Measurements from ENCODE around the gene TSPO.

TSPO gene

DNA sequence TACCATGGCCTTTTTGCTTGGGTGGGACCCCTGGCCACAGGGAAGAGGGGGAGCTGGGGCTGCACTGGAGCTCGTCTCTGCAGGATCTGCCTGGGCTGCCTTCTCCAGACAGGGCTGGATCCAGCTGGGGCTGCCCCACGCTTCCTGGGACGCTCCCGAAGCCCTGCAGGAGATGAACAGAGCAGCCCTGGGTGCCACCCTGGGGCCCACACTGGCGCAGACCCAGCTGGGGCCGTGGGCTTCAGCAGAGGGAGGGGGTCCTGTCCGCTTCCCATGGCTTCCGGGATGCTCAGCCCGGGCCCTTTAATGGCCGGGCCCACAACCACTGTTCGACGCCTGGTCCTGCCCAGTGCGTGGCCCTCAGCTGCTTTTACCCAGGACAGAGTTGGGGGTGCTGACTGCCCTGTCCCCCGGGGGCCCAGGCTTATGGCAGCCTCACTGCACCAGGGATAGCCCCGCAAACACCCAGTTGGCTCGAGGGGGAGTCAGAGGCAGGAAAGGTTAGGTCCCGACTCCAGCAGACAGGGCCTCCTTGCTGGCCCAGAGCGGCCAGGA lies 12.0 kb downstream of the TSPO start:
- Histone ChIP-seq H3K9ac (ENCODE audit: low read depth, low read length) (no peak overlapping the region), H3K9me3 (replicated peaks; ENCODE audit: low read length) (no peaks in the 10 kb centered on the region), H3K4me2 (ENCODE audit: low read length) (no peak overlapping the region), H3K4me1 (ENCODE audit: control insufficient read depth, insufficient read depth, low read length) (peaks cover 5% of the 10 kb centered on the region), H3K36me3 (ENCODE audit: insufficient read depth, low read length) (peaks cover 54% of the 10 kb centered on the region), H3K27me3 (ENCODE audit: control insufficient read depth, insufficient read depth, low read length) (no peaks in the 10 kb centered on the region), H3K4me3 (ENCODE audit: low read length) (no peak overlapping the region)

DNA sequence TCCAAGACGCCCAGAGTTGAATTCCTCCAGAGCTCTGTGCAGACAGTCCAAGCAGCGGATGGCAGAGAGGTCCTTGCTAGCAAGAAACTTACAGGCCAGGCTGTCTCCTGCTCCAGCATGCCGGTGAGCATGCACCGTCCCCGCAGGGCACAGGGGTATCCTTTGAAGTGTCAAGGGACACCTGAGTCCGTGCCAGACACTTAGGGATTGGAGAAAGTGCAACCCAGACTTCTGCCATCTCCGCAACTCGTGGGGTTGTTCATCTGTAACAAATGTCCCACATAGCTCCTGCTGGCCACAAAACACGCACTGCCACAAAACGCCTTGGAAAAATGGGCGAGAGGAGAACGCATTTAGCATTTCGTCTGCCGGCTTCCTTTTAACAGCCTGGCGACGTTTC lies 13.3 kb downstream of the TSPO start:
- Histone ChIP-seq H3K36me3 (ENCODE audit: insufficient read depth, low read length) (peaks cover 42% of the 10 kb centered on the region), H3K4me1 (ENCODE audit: control insufficient read depth, insufficient read depth, low read length) (peaks cover 5% of the 10 kb centered on the region), H3K9ac (ENCODE audit: low read depth, low read length) (no peak overlapping the region), H3K9me3 (replicated peaks; ENCODE audit: low read length) (no peaks in the 10 kb centered on the region), H3K4me2 (ENCODE audit: low read length) (no peak overlapping the region), H3K4me3 (ENCODE audit: low read length) (no peak overlapping the region), H3K27me3 (ENCODE audit: control insufficient read depth, insufficient read depth, low read length) (no peaks in the 10 kb centered on the region)

DNA sequence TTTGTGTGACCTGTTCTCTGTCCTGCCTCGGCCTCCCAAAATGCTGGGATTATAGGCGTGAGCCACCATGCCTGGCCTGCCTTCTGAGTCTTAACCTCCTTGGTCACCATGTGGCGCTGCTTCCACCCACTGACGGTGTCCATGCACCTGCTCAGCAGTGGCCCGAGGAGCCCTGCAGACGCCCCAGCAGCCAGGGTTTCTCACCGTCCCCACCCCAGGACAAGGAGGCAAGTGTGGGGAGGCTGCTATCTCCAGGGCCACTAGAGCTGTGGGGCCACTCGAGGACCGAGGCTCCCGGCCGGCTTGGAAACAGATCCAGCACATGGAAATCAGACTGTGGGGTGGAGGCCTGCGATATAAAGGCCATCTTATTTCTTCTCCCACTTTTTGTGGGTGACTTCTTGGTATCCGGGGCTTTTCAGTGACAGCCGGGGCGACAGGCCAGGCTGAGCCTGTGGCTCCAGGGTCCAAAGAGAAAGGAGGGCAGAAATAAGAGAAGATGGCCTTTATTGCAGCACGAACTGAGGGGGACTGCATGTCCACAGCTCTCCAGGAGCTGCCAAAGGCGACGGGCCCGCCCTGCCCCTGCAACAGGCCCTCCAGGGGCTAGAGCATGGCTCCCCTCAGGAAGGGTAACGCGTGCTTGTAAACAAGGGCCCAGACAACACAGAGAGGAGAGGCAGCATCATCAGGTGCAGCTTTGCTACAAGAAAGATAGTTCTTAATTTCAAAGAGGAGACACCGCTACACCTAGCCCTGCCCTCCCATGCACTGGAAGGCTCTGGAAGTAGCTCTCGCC lies 15.0 kb downstream of the TSPO start:
- Histone ChIP-seq H3K27me3 (ENCODE audit: control insufficient read depth, insufficient read depth, low read length) (no peaks in the 10 kb centered on the region), H3K9me3 (replicated peaks; ENCODE audit: low read length) (no peaks in the 10 kb centered on the region), H3K4me2 (ENCODE audit: low read length) (no peak overlapping the region), H3K4me3 (ENCODE audit: low read length) (no peak overlapping the region), H3K36me3 (ENCODE audit: insufficient read depth, low read length) (peaks cover 35% of the 10 kb centered on the region), H3K9ac (ENCODE audit: low read depth, low read length) (no peak overlapping the region), H3K4me1 (ENCODE audit: control insufficient read depth, insufficient read depth, low read length) (peaks cover 5% of the 10 kb centered on the region)

DNA sequence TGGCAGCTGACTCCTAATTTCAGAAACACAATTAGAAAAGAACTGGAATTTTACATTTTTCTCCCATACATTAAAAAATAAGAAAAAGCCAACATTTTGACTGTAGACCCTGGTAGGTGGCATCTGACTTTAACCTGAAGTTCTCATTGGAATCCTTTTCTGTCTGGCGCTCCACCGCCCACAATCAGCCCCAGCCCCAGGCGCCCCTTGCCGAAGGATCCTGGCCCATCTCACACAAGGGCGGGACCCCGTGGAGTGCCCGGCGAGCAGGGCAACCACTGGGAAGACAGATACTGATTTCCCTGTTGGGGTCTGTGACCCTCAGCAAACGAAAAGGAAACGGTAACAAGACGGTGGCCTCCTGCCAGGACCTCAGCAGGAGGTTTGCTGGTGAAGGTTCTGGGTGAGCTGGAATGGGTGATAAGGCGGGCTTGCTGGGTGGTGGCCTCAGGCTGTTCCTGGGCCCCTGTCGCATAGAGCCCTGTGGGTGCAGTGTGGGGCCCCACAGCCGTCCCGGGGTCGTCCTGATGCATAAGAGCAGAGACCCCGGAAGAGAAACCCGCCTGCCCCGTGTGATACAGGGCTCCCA lies 15.7 kb downstream of the TSPO start:
- Histone ChIP-seq H3K9ac (ENCODE audit: low read depth, low read length) (no peak overlapping the region), H3K4me2 (ENCODE audit: low read length) (no peak overlapping the region), H3K27me3 (ENCODE audit: control insufficient read depth, insufficient read depth, low read length) (no peaks in the 10 kb centered on the region), H3K9me3 (replicated peaks; ENCODE audit: low read length) (no peaks in the 10 kb centered on the region), H3K4me1 (ENCODE audit: control insufficient read depth, insufficient read depth, low read length) (peaks cover 5% of the 10 kb centered on the region), H3K36me3 (ENCODE audit: insufficient read depth, low read length) (peaks cover 42% of the 10 kb centered on the region), H3K4me3 (ENCODE audit: low read length) (no peak overlapping the region)

DNA sequence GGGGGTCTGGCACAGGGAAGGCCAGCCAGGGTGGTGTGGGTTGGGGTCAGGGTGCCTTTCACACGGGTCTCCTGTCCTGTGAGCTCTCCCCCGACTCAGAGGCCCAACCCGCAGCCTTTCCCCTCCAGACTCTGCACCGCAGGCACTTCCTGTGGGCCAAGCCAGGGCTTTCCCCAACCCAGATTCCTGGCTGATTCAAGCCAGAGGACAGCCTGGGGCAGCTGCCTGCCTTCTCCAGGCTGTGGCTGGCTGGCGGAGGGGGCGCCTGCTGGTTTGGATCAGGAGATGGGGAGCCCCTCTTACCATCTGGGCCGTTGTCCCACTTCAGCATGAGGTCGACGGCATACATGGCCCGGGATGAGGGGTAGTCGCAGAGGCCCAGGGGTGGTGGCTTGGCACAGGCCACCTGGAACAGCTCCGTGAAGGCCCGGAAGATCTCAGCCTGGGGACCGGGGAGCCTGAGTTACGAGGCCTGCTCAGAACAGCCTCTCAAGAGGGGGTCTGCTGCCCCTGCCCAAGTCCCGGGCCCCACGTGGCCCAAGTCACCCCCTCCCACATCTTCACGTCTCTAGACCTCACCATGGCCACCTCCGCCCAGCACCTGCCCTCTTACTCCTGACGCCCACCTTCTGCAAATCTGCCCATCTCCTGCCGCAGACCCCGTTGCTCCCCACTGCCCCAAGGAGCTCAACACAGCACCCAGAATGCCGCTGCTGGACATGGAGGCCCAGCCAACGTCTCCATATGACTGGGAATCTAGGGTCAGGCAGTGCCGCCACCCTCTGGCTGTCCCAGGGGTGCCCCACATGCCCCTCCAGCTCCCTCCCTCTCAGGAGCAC lies 17.3 kb downstream of the TSPO start:
- H3K27me3 ChIP-seq (ENCODE audit: control insufficient read depth, insufficient read depth, low read length), result no peaks in the 10 kb centered on the region
- no peaks in the 10 kb centered on the region for H3K9me3 ChIP-seq (replicated peaks; ENCODE audit: low read length)
- H3K4me3 ChIP-seq (ENCODE audit: low read length), result no peak overlapping the region
- no peak overlapping the region for H3K4me2 ChIP-seq (ENCODE audit: low read length)
- no peak overlapping the region for H3K9ac ChIP-seq (ENCODE audit: low read depth, low read length)
- H3K36me3 ChIP-seq (ENCODE audit: insufficient read depth, low read length), result peaks cover 30% of the 10 kb centered on the region
- H3K4me1 ChIP-seq (ENCODE audit: control insufficient read depth, insufficient read depth, low read length), result peaks cover 1% of the 10 kb centered on the region

DNA sequence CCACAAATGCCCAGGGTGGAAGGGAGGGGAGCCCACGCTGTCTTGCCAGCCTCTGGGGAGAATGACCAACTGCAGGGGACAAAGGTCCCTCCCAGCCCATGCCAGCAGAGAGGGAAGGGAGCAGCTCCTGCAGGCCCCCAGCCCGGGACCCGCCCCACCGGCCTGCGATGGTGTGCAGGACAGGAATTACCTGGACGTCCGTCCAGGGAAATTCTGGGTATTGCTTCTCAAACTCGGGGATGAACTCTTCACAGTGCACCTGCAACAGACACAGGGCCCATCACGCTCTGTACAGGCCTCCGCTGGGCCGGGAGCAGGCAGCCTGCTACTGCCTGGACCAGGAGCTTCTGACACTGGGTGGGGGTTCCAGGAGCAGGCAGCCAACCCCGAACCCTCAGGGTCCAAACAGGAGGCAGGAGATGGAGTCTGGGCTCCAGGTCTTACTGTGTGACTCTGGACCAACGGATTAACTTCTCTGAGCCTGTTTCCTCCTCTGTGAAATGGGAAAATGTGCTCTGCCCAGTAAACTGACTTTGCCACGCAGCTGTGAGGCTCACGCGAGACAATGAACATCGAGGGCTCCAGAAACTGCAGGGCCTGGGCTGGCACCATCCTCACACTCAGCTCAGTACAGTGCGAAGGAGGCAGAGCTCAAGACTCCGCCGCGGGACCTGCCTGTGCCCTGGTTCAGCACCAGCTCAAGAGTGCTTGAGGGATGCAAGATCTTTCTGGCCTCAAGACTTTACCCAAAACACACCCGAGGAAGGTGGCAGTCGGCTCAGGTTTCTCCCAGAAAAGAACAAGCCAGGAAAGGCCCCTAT lies 18.2 kb downstream of the TSPO start:
- Histone ChIP-seq H3K27me3 (ENCODE audit: control insufficient read depth, insufficient read depth, low read length) (no peaks in the 10 kb centered on the region), H3K9ac (ENCODE audit: low read depth, low read length) (no peak overlapping the region), H3K36me3 (ENCODE audit: insufficient read depth, low read length) (peaks cover 30% of the 10 kb centered on the region), H3K4me3 (ENCODE audit: low read length) (no peak overlapping the region), H3K4me2 (ENCODE audit: low read length) (no peak overlapping the region), H3K9me3 (replicated peaks; ENCODE audit: low read length) (no peaks in the 10 kb centered on the region), H3K4me1 (ENCODE audit: control insufficient read depth, insufficient read depth, low read length) (no peaks in the 10 kb centered on the region)

DNA sequence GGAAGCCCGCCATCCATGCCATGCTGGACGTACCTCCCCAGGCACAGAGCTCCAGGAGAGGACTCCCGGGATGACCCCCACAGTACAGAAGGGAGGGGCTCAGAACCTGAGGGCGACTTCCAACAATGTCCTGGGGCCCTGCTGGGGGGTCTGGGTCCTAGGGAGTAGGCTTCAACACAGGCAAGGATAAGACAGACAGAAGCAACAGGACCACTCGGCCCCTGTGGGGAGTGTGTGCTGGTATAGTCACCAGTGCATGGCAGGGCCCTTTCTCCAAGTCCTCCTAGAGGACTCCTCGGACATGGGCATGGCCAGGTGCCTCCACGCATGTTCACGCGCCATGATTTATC lies 18.7 kb downstream of the TSPO start:
- Histone ChIP-seq H3K4me1 (ENCODE audit: control insufficient read depth, insufficient read depth, low read length) (no peaks in the 10 kb centered on the region), H3K36me3 (ENCODE audit: insufficient read depth, low read length) (peaks cover 31% of the 10 kb centered on the region), H3K4me2 (ENCODE audit: low read length) (no peak overlapping the region), H3K27me3 (ENCODE audit: control insufficient read depth, insufficient read depth, low read length) (no peaks in the 10 kb centered on the region), H3K9me3 (replicated peaks; ENCODE audit: low read length) (no peaks in the 10 kb centered on the region), H3K9ac (ENCODE audit: low read depth, low read length) (no peak overlapping the region), H3K4me3 (ENCODE audit: low read length) (no peak overlapping the region)

DNA sequence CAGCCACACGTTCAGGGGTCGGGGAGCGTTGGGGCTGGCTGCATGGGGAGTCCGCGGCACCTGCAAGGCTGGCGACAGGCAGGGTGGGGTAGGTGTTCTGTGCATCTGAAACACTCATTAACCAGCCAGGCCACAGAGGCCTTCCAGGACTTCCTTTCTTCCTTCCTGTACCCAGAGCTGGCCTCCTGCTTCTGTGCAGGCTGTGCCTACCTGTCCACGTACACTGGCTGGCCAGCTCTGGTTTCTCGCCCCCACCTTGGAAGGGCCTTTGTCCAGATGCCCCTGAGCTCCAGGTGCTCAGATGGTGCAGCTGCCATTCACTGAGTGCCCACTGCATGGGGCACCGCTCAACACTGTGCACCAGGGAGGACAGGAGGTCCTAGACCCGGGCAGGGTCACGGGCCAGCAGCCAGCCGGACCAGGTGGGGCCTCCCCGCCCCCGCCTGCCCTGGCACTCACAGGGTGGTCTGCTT lies 19.7 kb downstream of the TSPO start:
- H3K4me3 ChIP-seq (ENCODE audit: low read length), result no peak overlapping the region
- no peaks in the 10 kb centered on the region for H3K9me3 ChIP-seq (replicated peaks; ENCODE audit: low read length)
- H3K36me3 ChIP-seq (ENCODE audit: insufficient read depth, low read length), result peaks cover 33% of the 10 kb centered on the region
- no peaks in the 10 kb centered on the region for H3K4me1 ChIP-seq (ENCODE audit: control insufficient read depth, insufficient read depth, low read length)
- no peaks in the 10 kb centered on the region for H3K27me3 ChIP-seq (ENCODE audit: control insufficient read depth, insufficient read depth, low read length)
- H3K9ac ChIP-seq (ENCODE audit: low read depth, low read length), result no peak overlapping the region
- no peak overlapping the region for H3K4me2 ChIP-seq (ENCODE audit: low read length)

DNA sequence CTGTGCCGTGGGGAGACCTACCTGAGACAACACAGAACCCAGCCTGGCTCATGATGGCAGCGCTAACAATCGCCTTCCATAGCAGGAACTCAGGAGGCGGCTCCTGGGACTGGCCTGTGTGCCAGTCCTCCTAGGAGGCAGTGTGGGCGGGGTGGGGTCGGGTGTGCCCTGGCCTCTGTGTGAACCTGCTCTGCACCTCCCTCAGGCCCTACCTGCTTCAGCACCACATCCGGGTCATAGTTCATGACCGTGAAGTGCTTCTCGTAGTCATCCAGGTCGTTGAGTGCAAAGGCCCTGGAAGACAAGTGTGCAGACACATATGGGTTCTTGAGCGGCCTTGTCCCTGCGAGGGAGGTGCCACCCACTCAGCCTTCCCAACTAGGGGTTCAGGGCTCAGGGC lies 20.2 kb downstream of the TSPO start:
- H3K27me3 ChIP-seq (ENCODE audit: control insufficient read depth, insufficient read depth, low read length), result no peaks in the 10 kb centered on the region
- no peaks in the 10 kb centered on the region for H3K4me1 ChIP-seq (ENCODE audit: control insufficient read depth, insufficient read depth, low read length)
- H3K36me3 ChIP-seq (ENCODE audit: insufficient read depth, low read length), result peaks cover 33% of the 10 kb centered on the region
- no peak overlapping the region for H3K4me2 ChIP-seq (ENCODE audit: low read length)
- no peak overlapping the region for H3K9ac ChIP-seq (ENCODE audit: low read depth, low read length)
- no peak overlapping the region for H3K4me3 ChIP-seq (ENCODE audit: low read length)
- H3K9me3 ChIP-seq (replicated peaks; ENCODE audit: low read length), result no peaks in the 10 kb centered on the region

DNA sequence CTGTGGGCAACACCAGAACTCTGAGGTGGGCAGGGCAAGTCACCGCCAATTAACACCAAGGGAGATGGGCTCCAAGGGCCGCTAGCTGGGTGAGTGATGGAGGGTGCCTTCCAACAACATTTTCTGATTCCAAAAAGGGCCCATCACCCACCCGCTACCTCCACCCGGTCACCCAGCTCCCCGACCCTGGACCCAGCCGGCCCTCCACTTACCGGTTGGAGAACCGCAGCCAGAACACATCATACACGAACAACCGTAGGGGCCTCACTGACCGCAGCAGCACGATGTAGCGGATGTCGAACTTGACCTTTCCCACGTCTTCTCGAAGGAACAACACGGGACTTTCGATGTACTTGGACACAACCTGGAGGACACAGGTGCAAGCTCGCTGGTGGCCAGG lies 20.8 kb downstream of the TSPO start:
- H3K4me3 ChIP-seq (ENCODE audit: low read length), result no peak overlapping the region
- peaks cover 33% of the 10 kb centered on the region for H3K36me3 ChIP-seq (ENCODE audit: insufficient read depth, low read length)
- no peaks in the 10 kb centered on the region for H3K9me3 ChIP-seq (replicated peaks; ENCODE audit: low read length)
- no peaks in the 10 kb centered on the region for H3K27me3 ChIP-seq (ENCODE audit: control insufficient read depth, insufficient read depth, low read length)
- H3K4me2 ChIP-seq (ENCODE audit: low read length), result no peak overlapping the region
- no peak overlapping the region for H3K9ac ChIP-seq (ENCODE audit: low read depth, low read length)
- H3K4me1 ChIP-seq (ENCODE audit: control insufficient read depth, insufficient read depth, low read length), result no peaks in the 10 kb centered on the region

DNA sequence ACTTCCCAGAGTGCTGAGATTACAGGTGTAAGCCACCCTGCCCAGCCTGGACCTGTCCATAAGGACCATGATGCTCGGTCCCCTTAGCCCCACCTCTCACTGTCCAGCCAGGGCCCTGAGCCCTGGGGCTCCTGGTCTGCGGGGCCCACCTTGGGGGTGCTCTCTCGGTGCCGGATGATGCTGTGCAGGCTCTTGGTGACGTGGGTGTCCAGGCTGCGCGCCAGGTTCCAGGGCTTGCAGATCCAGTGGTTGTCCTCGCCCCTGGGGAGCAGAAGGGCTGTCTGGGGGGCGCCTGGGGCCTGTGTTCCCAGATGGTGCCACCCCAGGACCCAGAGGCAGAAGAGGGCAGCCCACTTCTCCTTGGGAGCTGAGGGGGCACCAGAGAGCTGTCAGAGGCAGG lies 22.2 kb downstream of the TSPO start:
- no peaks in the 10 kb centered on the region for H3K4me1 ChIP-seq (ENCODE audit: control insufficient read depth, insufficient read depth, low read length)
- peaks cover 33% of the 10 kb centered on the region for H3K36me3 ChIP-seq (ENCODE audit: insufficient read depth, low read length)
- no peaks in the 10 kb centered on the region for H3K9me3 ChIP-seq (replicated peaks; ENCODE audit: low read length)
- H3K4me2 ChIP-seq (ENCODE audit: low read length), result no peak overlapping the region
- H3K4me3 ChIP-seq (ENCODE audit: low read length), result no peak overlapping the region
- H3K27me3 ChIP-seq (ENCODE audit: control insufficient read depth, insufficient read depth, low read length), result no peaks in the 10 kb centered on the region
- no peak overlapping the region for H3K9ac ChIP-seq (ENCODE audit: low read depth, low read length)
